GM18867 (cell line): ENCODE results near the gene PROSER3.

Source experiments
- ATAC-seq: cut with Tn5 transposase; IDR thresholded peaks from one replicate; pipeline ENCODE4 v1.9.1; 2021; ENCODE audit warnings: mild to moderate bottlenecking, moderate library complexity; ENCODE audit not compliant: unreplicated experiment

The PROSER3 gene

DNA sequence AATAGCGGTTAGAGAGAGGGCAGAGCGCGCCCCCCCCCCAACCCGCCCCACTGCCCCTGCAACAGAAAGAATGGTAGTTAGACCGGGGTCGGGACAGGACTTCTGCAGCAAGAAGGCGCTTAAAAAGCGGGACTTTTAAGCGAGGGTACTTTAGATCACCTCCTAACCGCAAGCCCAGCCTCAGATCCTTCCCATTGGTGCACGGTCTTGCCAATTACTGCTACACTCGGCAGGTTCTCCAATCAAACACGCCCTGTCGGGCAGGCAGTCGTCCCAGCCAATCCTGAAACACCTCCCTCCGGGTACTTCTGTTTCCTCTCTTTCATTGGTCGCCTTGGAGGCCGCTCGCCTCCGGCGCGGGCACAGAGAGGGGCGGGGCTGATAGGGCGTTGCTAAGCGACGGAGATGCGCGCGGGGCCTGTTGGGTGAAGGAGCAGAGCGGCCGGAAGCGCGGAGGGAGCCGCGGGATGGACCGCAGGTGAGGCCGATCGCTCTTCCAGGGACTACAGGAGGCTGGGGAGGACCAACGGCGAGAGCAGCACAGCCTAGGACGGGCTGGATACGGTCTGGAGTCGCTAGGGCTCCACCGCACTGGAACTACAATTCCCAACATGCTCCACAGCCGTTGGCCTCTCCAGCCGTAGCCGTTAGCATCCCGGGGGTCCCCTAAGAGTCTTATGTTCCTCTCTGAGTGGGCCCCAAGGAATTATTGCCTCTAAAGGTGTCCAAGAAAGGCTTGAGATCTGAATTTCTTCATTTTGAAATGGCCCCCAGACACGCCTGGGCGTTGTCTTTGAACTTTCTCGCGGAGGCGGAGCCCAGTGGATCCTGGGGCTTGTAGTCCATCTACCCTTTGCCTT, at the start of gene PROSER3:
PROSER3 (plus strand) TSS at position 428 of the 860 bp plus-strand sequence; CDS start at position 468, 40 bp downstream.
- ATAC-seq = peak; percentile 93

DNA sequence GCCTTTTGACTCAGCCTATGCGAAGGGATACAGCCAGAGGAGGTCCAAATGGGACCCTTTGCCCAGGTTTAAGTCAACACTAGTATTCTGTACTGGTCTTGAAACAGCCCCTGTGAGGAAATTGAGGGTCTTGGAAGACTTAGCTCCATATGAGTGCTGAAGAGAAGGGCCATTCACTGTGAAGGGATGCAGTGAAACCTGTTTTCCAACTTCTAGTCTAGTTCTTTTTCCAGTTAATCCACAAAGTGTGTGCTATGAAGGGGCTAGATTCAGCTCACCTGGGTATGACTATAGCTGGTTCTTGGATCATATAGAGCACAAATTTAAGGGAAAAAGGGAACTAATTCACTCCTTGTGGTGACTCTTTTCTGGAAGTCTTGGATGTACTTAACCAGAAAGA, 49.6 kb upstream of the PROSER3 start:
- ATAC-seq = no peak

GRCh38 chr19:35710784-35711723, 46.9 kb upstream of the PROSER3 start:
- peak; percentile 42 for ATAC-seq

GRCh38 chr19:35712567-35713505, 45.1 kb upstream of the PROSER3 start:
- ATAC-seq = peak; percentile 11

DNA sequence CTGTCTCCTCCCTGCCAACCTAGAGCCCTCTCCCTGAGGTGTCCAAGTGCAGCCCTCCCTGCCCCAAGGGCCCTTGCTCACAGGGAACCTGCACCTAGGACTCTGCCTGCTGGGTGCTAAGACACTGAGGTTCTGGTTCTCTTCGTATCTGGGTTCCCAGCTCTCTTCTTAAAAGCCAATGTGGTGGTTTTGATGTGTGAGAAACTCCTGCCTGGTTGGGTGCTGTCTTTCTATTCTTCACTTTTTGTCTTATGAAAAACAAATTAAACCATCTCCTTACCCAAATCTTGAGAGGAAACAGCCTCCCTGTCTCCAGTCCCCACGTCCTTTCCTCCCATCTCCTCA, 44.5 kb upstream of the PROSER3 start:
- ATAC-seq = no peak

DNA sequence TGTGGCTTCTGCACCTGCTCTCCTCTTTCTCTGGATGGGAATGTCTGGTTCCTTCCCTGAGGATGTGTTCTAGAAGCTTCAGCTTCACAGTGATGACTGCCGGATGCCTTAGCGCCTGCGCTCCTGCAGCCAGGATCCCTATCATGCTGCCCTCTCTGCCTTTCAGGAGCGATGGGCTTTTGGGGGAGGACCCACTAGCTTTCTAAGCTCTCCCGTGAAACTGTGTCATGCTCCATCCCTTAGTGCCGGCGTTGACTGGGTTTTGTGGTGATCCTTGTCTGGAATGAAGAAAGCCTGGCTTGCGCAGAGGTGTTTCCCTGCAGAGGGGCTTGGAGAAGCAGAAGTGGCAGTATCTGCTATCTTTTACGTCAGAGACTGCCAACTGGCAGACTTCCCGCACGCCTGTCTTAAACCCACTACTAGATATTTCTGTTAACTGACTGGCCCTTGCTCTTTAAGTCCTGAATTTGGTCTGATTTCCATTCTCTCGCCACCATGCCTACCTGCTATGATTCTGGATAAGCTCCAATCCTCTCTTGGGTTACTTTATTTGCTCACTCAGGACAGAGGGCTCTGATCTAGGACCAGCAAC, 44.0 kb upstream of the PROSER3 start:
- no peak for ATAC-seq

GRCh38 chr19:35714601-35715354, 43.2 kb upstream of the PROSER3 start:
- no peak for ATAC-seq

DNA sequence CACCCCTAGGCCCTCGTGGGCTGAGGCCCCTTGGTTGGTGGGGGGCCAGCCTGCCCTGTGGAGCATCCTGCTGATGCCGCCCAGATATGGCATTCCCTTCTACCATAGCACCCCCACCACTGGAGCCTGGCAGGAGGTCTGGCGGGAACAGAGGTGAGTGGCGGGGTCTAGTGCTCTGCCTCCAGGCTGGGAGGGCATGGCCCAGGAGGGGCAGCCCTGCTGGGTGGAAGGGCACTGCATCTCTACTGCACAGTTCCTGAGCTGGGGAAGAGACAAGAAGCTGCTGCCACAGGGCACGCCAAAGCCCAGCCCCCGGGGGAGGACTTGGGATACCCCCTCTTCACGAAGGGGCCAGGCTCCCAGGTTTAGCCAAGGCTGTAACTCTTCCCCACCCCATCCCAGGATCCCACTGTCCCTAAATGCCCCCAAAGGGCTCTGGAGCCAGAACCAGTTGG, 42.6 kb upstream of the PROSER3 start:
- ATAC-seq = no peak

- peak; percentile 6 for ATAC-seq
Observed at GRCh38 chr19:35715981-35716800, 41.8 kb upstream of the PROSER3 start.

GRCh38 chr19:35716801-35717664, 40.9 kb upstream of the PROSER3 start:
- peak; percentile 64 for ATAC-seq

DNA sequence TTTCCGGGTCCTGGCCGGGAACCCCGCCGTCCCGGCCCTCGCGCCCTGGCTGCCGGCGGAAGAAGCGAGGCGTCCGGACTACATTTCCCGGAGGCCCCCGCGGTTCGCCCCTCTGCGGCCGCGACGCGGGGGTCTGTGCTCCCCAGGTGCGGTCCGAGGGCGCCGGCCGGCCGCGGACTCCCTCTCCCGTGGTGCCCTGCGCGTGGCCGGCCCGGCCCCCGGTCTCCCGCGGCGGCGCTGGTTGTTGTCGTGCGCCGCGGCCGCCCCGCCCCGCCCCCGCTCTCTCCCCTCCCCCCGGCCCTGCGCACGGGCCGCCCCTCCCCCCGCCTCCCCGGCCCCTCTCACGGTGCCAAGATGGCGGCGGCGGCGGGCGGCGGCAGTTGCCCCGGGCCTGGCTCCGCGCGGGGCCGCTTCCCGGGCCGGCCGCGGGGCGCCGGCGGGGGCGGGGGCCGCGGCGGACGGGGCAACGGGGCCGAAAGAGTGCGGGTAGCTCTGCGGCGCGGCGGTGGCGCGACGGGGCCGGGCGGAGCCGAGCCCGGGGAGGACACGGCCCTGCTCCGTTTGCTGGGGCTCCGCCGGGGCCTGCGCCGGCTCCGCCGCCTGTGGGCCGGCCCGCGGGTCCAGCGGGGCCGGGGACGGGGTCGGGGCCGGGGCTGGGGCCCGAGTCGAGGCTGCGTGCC, 40.2 kb upstream of the PROSER3 start, which contains the start of gene KMT2B:
KMT2B (plus strand) TSS at position 339 of the 680 bp plus-strand sequence; CDS start at position 355, 16 bp downstream.
- ATAC-seq = no peak

GRCh38 chr19:35718345-35719041, 39.5 kb upstream of the PROSER3 start:
- peak; percentile 9 for ATAC-seq

GRCh38 chr19:35719402-35720162, 38.4 kb upstream of the PROSER3 start:
- no peak for ATAC-seq

DNA sequence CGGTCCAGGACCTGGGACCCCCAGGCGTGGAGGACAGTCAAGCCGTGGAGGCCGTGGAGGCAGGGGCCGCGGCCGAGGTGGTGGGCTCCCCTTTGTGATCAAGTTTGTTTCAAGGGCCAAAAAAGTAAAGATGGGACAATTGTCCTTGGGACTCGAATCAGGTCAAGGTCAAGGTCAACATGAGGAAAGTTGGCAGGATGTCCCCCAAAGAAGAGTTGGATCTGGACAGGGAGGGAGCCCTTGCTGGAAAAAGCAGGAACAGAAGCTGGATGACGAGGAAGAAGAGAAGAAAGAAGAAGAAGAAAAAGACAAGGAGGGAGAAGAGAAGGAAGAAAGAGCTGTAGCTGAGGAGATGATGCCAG, 37.8 kb upstream of the PROSER3 start:
- ATAC-seq = no peak

DNA sequence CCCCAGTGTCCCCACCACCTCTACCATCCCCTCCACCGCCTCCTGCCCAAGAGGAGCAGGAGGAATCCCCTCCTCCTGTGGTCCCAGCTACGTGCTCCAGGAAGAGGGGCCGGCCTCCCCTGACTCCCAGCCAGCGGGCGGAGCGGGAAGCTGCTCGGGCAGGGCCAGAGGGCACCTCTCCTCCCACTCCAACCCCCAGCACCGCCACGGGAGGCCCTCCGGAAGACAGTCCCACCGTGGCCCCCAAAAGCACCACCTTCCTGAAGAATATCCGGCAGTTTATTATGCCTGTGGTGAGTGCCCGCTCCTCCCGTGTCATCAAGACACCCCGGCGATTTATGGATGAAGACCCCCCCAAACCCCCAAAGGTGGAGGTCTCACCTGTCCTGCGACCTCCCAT, 37.3 kb upstream of the PROSER3 start:
- ATAC-seq = no peak

GRCh38 chr19:35721374-35721773, 36.6 kb upstream of the PROSER3 start:
- ATAC-seq = no peak
